Renal cortex interstitium (tissue), 11 donors: ENCODE data around the gene TPRX2. TPM values are rescaled to one million over a fixed set of nuclear protein-coding genes. Genes with fewer than 3 reads are reported as not detected.
"Not testable (repeated sequence)": the region's sequence is repeated elsewhere in the genome, so short reads cannot be mapped to it uniquely, and the experiment has no call there.

Experiments used
- DNase-seq, 11 donors: peaks; one replicate each; pipeline ENCODE4 v3.0.0-alpha.2; 2013; ENCODE audit warnings: low read depth in 9 of 11, low spot score in 4 of 11; ENCODE audit errors: extremely low read depth in 1 of 11
- polyA plus RNA-seq, 3 donors: library from polyadenylated mRNA; unstranded; fragments of 120-200 nt; gene quantifications; one replicate each; pipeline ENCODE4 v1.2.1, GENCODE V29; 2013; ENCODE audit not compliant: insufficient read length in 3 of 3

The TPRX2 gene
- polyA plus RNA-seq, 3 donors, result not detected

GRCh38 chr19:47858231-47858630 lies 804 bp upstream of the TPRX2 start:
- not testable (repeated sequence) for DNase-seq

GRCh38 chr19:47859838-47860237 lies 803 bp downstream of the TPRX2 start:
- DNase-seq, result not testable (repeated sequence)

DNA sequence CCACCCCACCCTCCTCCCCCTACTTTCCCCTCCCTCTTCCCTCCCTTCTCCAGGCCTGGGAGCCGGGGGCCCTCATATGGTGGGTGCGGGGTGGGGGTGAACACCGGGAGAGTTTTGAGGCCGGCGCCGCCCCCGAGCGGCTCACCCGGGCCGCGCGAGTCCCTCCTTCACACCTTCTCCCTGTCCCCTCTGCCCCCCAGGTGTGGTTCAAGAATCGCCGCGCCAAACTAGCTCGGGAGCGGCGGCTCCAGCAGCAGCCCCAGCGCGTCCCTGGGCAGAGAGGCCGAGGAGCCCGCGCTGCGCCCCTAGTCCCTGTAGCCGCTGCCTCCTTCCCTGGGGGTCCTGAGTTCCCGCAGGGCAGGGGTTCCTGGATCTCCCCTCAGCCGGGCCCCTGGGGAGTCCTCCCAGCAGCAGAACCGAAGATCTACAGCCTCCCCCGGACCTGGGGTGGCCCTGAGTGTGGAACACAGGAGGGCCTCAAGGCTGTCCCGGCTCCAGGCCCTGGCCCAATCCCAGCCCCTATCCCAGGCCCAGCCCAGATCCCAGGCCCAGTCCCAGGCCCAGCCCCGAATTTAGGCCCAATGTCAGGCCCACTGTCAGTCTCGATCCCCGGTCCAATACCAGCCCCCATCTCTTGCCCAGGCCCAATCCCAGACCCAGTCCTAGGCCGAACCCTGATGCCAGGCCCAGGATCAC lies 1.7 kb downstream of the TPRX2 start:
- DNase-seq, result no peak

- DNase-seq, result no peak
These were observed 2.6 kb downstream of the TPRX2 start for GRCh38 chr19:47861630-47862029.

DNA sequence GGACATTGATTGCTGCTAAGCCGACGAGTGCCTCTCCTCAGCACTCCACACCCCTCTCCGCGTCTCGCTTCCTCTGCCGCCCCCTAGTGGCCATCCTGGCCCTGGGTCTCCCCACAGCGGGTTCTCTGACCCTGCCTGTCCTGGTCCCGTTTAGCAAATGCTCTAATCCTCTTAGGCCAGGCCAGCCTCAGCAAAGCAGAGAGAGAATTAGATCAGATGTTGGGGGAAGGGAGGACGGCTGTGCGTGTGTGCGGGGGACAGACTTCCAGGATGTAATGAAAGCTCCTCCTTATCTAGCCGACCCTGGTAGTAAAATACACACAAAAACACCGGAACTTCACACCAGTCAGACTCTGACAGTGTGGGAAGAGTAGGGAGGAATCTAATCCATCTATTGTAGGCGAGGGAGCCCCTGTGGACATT lies 4.5 kb downstream of the TPRX2 start:
- peak; percentile 22 to 78 (median 64) for DNase-seq

GRCh38 chr19:47865166-47865565 lies 6.1 kb downstream of the TPRX2 start:
- DNase-seq, result no peak

GRCh38 chr19:47878906-47879305 lies 19.9 kb downstream of the TPRX2 start:
- DNase-seq, result no peak

DNA sequence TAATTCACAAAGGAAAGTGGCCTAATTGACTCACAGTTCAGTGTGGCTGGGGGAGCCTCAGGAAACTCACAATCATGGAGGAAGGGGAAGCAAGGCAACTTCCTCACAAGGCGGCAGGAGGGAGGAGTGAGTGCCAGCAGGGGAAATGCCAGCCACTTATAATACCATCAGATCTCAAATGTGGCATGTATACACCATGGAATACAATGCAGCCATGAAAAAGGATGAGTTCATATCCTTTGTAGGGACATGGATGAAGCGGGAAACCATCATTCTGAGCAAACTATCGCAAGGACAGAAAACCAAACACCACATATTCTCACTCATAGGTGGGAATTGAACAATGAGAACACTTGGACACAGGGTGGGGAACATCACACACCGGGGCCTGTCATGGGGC lies 20.4 kb downstream of the TPRX2 start:
- not testable (repeated sequence) for DNase-seq

- no peak for DNase-seq
These were observed 22.7 kb downstream of the TPRX2 start for GRCh38 chr19:47881757-47882156.

DNA sequence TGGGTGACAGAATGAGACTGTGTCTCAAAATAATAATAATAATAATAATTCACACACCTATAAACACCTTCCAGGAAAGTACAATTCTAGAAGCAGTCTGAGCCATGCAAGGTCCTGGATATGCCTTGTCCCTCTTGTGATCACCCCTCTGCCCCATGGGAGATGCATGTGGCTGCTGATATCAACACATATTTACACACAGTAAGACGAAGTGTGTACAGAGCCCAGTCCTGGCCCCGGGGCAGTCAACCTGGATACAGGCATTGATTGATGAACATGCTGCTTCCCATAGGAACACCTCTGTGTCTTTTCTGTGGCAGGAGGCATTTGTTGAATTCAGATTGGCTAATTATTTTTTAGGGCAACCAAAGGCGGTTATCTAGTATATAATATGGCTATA lies 23.9 kb downstream of the TPRX2 start:
- DNase-seq, result no peak

DNA sequence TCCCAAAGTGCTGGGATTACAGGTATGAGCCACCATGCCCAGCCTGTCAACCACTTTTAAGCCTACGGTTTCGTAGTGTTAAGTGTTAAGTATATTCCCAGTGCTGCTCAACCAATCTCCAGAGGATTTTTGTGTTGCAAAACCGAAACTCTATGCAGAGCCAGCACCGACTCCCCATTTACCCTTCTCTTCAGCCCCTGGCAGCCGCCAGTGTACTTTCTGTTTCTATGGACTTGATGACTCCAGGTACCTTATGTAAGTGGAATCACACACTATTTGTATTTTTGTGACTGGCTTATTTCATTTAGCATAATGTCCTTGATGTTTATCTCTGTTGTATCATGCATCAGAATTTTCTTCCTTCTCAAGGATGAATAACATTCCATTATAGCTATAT lies 26.0 kb downstream of the TPRX2 start:
- no peak for DNase-seq

- DNase-seq, result no peak
These were observed 27.1 kb downstream of the TPRX2 start, which contains the start of gene SULT2A1 for GRCh38 chr19:47886010-47886559. Gene SULT2A1 (minus strand): TSS chr19:47886315. CDS start chr19:47886257, 58 bp downstream.

- DNase-seq, result no peak
These were observed 32.0 kb downstream of the TPRX2 start for GRCh38 chr19:47890865-47891621.

DNA sequence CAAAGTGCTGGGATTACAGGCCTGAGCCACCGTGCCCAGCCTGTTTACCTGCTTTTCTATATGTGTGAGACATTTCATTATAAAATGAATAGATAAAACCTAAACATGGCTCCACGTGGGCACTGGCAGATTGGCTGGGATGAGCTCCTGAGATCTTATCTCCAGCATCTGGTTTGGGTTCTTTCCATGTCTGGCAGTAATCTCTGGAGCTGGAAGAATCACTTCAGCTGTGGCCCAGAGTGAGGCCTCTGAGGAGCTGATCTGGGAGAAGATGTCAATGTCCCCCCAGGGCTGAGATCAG lies 32.5 kb downstream of the TPRX2 start:
- DNase-seq, result no peak

DNA sequence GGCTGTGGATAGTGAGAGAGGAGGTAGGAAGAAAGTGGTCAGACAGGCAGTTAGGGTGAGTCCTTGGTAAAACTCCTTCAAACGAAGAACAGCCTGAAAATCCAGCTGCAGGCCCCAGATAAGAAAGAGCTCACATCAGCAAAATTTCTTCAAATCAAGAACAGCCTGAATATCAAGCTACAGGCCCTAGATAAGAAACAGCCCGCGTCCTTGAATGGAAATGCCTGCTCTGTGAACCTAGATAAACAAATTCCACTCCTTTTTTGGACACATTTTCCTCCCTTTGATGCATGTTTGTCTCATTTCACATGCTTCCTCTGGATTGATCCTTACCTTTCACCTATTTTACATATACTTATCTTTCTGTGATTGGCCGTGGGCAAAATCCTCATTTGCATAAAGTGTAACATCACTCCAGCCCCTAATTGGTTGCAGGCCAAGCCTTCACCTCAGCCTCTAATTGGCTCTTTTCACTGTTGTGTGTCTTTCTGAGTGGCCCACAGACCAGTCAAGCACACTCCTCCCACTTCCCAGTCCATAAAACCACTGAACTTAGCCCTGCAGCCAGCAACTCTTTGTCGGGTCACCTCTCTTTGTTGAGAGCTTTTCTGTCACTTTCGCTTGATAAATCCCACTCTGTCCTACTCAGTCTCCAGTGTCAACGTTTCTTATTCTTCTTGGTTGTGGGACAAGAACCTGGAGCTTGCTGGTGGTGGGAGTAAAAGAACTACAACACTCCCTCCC lies 33.1 kb downstream of the TPRX2 start:
- peak in 5 of 11 donors; percentile 11 to 41 (median 23) for DNase-seq

- DNase-seq, result no peak
These were observed 36.2 kb downstream of the TPRX2 start for GRCh38 chr19:47895165-47895782.

- DNase-seq, result no peak
These were observed 37.0 kb downstream of the TPRX2 start for GRCh38 chr19:47896019-47896418.

- DNase-seq, result no peak
These were observed 37.7 kb downstream of the TPRX2 start for GRCh38 chr19:47896773-47897172.

DNA sequence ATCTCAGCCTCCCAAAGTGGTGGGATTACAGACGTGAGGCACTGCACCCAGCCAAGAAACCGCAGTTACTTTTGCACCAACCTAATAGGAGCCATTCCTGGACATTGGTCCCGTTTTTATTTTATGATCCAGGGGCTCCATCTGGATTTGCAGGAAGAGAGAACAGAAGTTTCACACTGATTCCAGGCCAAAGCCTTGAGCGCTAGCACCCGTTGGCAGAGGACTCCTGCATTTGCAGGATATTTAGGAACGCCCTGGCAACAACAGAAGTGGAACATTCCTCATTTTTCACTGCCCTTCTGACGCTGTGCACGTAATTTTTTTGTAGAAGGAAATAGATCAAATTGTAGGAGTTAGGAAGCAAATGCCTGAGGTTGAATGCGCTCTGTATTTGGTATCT lies 38.8 kb downstream of the TPRX2 start:
- no peak for DNase-seq
